ENCODE measurements around the gene SLC2A3.

DNA sequence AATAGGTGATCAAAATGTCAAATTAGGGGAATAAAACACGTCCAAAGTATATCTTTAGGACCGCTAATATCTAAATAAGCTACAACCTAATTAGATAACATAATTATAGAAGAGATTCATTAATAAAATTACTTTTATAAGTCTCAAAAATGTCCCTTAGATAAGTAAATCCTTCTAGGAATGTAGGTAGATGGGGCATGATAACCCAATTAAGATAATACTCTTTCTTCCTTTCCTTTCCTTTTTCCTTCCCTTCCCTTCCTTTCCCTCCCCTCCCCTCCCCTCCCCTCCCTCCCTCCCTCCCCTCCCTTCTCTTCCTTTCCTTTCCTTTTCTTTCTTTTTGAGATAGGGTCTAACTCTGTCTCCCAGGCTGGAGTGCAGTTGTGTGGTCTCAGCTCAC lies 11.0 kb upstream of the SLC2A3 start:
- TF ChIP-seq EP300 (IDR thresholded peaks at IDR 0.05) (no peak), CTCF (IDR thresholded peaks at IDR 0.05) (no peak)

All from suprapubic skin (tissue), 3 donors.